Central memory CD8-positive, alpha-beta T cell (primary cell): Measurements from ENCODE around the gene ESRRA.
"Not testable (repeated sequence)": the region's sequence is repeated elsewhere in the genome, so short reads cannot be mapped to it uniquely, and the experiment has no call there.

Source experiments
- ATAC-seq: fragments of 150-1000 bp; cut with Tn5 transposase; replicated peaks from 2 replicates; pipeline ENCODE4 v1.10.0; 2022; ENCODE audit warnings: mild to moderate bottlenecking, moderate FRiP score, moderate number of reproducible peaks; ENCODE audit not compliant: poor library complexity, severe bottlenecking; ENCODE audit errors: extremely low read depth
- DNase-seq, 2 donors: peaks; one replicate each; pipeline ENCODE4 v3.0.0; 2021; ENCODE audit warnings: low spot score in 2 of 2
- H3K27ac Mint-ChIP-seq: one replicate; pipeline ENCODE4 v1.8.0; 2022; ENCODE audit warnings: low read depth, mild to moderate bottlenecking, moderate library complexity, mixed read lengths
- H3K27me3 Mint-ChIP-seq: one replicate; pipeline ENCODE4 v1.8.0; 2022; ENCODE audit warnings: mixed read lengths
- H3K36me3 Mint-ChIP-seq: one replicate; pipeline ENCODE4 v1.8.0; 2022; ENCODE audit warnings: mild to moderate bottlenecking, moderate library complexity, mixed read lengths; ENCODE audit not compliant: insufficient read depth
- H3K4me1 Mint-ChIP-seq: one replicate; pipeline ENCODE4 v1.8.0; 2022; ENCODE audit warnings: mixed read lengths
- H3K4me3 Mint-ChIP-seq: one replicate; pipeline ENCODE4 v1.8.0; 2022; ENCODE audit warnings: mild to moderate bottlenecking, moderate library complexity, mixed read lengths
- H3K9me3 Mint-ChIP-seq: one replicate; pipeline ENCODE4 v1.8.0; 2022; ENCODE audit warnings: mixed read lengths

The ESRRA gene

DNA sequence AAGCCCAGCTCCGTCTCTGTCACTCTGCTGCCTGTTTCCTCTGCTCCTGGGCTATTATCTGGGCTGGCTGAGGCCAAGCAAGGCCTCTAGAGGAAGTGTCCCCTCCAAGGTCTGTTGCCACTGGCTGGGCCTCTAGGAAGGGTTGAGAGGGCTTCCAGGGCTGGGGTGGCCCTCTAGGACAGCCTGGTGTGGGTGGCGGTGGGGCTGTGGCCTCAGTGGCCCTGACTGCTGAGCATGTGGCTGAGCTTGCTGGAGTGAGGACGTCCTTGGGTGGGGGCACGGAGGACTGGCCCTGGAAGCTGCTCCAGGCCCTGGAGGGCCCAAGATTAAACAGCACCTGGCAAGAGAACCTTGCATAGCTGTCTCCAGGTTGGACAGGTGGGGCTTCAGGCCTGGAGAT lies 18.7 kb downstream of the ESRRA start:
- peak overlapping the region; percentile 63 for H3K27ac Mint-ChIP-seq
- H3K9me3 Mint-ChIP-seq, H3K36me3 Mint-ChIP-seq, H3K4me3 Mint-ChIP-seq, ATAC-seq, DNase-seq, H3K27me3 Mint-ChIP-seq: not testable (repeated sequence)
- H3K4me1 Mint-ChIP-seq, result peaks cover 17% of the 10 kb centered on the region

DNA sequence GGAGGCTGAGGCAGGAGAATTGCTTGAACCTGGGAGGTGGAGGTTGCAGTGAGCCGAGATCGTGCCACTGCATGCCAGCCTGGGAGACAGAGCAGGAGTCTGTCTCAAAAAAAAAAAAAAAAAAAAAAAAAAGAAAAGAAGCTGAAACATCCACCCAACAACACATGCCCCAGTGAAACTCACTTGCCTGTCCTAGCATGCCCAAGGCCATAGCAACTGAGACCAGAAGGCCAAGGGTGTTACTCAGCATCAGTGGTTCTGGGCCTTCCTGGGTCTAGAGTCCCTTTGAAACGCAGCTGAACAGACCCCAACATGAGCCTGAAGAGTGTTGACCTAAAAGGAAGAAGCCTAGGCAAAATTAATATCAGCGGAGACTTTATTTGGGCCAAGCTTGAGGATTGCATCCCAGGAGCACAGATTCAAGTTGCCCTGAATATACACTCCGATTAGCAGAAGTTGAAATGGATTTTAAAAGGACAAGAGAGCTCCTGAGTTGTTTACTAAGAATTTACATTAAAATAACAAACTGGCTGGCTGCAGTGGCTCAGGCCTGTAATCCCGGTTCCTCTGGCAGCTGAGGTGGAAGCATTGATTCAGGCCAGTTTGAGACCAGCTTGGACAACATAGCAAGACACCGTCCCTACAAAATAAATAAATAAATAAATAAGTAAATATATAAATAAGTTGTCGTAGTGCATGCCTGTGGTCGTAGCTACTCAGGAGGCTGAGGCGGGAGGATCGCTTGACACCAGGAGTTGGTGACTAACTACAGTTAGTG lies 19.6 kb downstream of the ESRRA start:
- no peak for DNase-seq
- peaks cover 6% of the 10 kb centered on the region for H3K36me3 Mint-ChIP-seq
- H3K27me3 Mint-ChIP-seq, result no peaks in the 10 kb centered on the region
- no peaks in the 10 kb centered on the region for H3K9me3 Mint-ChIP-seq
- no peak overlapping the region for H3K4me3 Mint-ChIP-seq
- peaks cover 12% of the 10 kb centered on the region for H3K4me1 Mint-ChIP-seq
- H3K27ac Mint-ChIP-seq, result no peak overlapping the region
- no peak for ATAC-seq

DNA sequence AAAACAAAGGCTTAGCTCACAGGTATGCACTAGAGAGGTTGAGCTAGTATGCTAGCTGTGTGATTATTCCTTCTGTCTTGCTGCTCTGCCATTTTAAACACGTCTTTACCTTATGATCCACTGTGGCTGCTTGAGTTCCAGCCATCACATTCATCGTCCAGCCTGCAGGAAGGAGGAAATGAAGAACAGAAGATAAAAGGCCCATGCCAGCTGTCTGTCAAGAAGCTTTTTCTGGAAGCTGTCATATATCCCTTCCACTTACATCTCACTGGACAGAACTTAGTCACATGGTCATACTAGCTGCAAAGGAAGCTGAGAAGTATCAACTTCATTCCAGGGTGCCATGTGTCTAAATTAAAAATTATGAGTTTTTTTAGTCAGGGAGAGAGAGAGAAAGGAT lies 22.1 kb downstream of the ESRRA start:
- H3K36me3 Mint-ChIP-seq, result no peaks in the 10 kb centered on the region
- no peaks in the 10 kb centered on the region for H3K9me3 Mint-ChIP-seq
- H3K4me1 Mint-ChIP-seq, result peaks cover 11% of the 10 kb centered on the region
- H3K27me3 Mint-ChIP-seq, result no peaks in the 10 kb centered on the region
- ATAC-seq, result no peak
- no peak overlapping the region for H3K27ac Mint-ChIP-seq
- H3K4me3 Mint-ChIP-seq, result no peak overlapping the region
- DNase-seq, result no peak

DNA sequence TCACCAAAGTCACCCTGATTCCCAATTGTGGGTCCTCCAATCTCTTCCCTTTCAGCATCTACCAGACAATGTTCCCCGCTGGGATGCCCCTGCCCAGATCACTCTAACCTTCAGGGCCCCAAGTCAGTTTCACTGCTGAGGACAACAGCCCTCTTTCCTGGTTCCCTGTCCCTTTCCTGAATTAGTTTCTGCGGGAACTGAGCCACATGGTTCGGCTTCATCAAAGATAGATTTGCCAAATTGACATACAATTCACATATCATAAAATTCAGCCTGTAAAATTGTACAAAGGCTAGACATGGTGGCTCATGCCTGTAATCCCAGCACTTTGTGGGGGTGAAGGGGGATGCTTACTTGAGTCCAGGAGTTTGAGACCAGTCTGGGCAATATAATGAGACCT lies 22.7 kb downstream of the ESRRA start:
- Mint-ChIP-seq H3K36me3 (no peaks in the 10 kb centered on the region), H3K4me3 (no peak overlapping the region), H3K27ac (no peak overlapping the region), H3K27me3 (no peaks in the 10 kb centered on the region), H3K9me3 (no peaks in the 10 kb centered on the region), H3K4me1 (peaks cover 11% of the 10 kb centered on the region)
- DNase-seq, result no peak
- no peak for ATAC-seq

DNA sequence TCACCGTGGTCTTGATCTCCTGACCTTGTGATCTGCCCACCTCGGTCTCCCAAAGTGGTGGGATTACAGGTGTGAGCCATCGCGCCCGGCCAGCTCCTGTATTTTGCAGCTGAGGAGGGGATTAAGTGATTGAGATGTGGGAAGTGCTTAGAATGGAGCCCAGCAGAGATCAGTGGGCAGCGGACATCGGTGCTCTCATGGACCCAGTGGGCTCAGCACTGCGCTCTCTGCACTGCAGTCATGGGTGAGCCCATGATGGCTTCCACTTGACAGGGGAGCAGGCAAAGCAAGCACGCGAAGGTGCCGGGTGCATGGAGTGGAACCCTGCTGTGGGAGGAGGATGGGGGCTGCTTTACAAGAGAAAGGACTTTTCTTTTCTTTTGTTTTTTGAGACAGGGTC lies 25.6 kb downstream of the ESRRA start:
- DNase-seq (no peak), ATAC-seq (no peak)
- Mint-ChIP-seq H3K27ac (no peak overlapping the region), H3K4me1 (peaks cover 11% of the 10 kb centered on the region), H3K36me3 (peaks cover 4% of the 10 kb centered on the region), H3K27me3 (no peaks in the 10 kb centered on the region), H3K9me3 (no peaks in the 10 kb centered on the region), H3K4me3 (no peak overlapping the region)

DNA sequence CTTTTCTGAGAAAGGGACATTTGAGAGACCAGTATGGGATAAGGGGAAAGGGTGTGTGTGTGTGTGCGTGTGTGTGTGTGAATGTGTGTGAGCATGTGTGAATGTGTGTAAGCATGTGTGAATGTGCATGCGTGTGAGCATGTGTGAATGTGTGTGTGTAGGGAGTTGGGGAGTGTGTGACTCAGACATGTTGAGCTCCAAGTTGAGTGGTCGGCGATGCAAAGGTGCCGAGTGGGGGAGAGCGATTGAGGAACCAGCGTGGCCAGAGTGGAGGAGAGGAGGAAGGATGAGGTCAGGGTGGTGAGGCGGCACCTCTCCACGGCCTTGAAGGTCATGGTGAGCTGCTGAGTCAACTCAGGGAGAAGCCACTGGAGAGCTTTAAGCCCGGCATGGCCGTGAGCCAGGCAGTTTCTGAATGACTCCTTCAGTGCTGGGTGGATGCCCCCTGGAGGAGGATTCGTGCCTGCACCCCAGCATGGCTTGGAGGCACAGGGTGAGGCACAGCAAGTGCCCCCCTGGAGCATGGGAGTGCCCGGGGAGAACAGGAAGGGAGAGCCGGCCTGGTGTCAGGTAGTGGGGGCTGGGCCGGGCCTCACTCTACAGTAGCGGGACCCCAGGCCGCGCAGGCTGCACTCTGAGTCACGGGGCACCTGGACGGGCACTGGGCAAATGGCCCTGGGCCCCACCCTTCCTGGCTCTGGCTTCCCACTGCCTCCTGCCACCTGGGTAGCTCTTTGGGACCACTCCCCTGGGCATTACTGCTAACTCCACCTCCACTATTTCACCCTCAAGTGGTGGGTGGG lies 26.4 kb downstream of the ESRRA start:
- Mint-ChIP-seq H3K27me3 (no peaks in the 10 kb centered on the region), H3K27ac (peak overlapping the region; percentile 20), H3K4me1 (peaks cover 11% of the 10 kb centered on the region), H3K4me3 (peak overlapping the region; percentile 19), H3K36me3 (peaks cover 4% of the 10 kb centered on the region), H3K9me3 (no peaks in the 10 kb centered on the region)
- ATAC-seq, result peak; percentile 89
- peak; percentile 55 to 70 for DNase-seq

DNA sequence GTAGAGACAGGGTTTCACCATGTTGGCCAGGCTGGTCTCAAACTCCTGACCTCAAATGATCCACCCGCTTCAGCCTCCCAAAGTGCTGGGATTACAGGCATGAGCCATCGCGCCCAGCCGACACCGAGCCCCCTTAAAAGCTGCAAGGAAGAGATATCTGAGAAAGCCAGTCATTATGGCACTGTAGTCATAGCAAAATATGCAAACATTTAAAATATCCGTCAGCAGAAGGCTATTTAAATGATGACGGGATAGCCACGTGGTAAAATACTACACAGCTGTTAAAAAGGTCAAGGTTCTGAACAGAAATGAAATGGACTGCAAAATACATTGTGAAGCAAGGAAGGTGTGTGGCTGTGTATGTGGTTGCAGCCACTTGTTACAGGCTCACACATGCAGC lies 28.2 kb downstream of the ESRRA start:
- no peak overlapping the region for H3K27ac Mint-ChIP-seq
- peaks cover 8% of the 10 kb centered on the region for H3K36me3 Mint-ChIP-seq
- peaks cover 11% of the 10 kb centered on the region for H3K4me1 Mint-ChIP-seq
- ATAC-seq (no peak), DNase-seq (no peak)
- H3K4me3 Mint-ChIP-seq, result no peak overlapping the region
- H3K9me3 Mint-ChIP-seq, result no peaks in the 10 kb centered on the region
- H3K27me3 Mint-ChIP-seq, result no peaks in the 10 kb centered on the region

DNA sequence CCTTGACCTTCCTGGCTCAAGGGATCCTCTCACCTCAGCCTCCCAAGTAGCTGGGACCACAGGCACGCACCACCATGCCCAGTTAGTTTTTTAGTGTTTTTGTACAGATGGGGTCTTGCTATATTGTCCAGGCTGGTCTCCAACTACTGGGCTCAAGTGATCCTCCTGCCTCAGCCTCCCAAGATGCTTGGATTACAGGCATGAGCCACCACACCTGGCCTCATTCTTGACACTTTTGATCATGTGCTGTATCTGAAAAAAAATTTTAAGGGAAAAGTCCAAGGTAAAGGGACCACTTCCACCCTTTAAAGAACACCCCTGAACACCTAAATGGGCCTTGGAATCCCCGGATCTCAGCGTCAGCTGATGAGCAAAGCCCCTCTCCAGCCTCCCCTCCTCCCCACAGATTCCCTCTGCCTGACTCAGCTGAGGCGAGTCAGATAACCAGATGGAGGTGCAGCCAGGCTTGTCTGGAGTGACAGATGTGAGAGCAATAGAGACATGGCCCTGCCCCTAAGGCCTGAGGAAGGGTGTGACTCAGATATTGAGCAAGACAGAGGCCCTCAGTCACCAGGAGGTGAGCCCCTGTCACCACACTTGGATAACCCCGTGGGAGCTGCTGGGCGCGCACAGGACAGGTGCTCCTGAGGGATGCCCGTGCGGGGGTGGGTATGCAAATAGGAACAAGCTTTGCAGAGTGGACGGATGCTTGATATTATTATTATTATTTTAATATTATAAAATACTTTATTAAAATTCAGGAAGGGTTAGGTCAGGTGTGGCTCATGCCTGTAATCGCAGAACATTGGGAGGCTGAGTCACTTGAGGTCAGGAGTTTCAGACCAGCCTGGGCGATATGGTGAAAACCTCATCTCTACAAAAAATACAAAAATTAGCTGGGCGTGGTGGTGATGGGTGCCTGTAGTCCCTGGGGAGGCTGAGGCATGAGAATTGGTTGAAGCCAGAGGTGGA lies 29.7 kb downstream of the ESRRA start:
- Mint-ChIP-seq H3K27me3 (no peaks in the 10 kb centered on the region), H3K4me1 (peaks cover 21% of the 10 kb centered on the region), H3K4me3 (no peak overlapping the region), H3K27ac (no peak overlapping the region), H3K36me3 (peaks cover 12% of the 10 kb centered on the region), H3K9me3 (no peaks in the 10 kb centered on the region)
- ATAC-seq (no peak), DNase-seq (no peak)

DNA sequence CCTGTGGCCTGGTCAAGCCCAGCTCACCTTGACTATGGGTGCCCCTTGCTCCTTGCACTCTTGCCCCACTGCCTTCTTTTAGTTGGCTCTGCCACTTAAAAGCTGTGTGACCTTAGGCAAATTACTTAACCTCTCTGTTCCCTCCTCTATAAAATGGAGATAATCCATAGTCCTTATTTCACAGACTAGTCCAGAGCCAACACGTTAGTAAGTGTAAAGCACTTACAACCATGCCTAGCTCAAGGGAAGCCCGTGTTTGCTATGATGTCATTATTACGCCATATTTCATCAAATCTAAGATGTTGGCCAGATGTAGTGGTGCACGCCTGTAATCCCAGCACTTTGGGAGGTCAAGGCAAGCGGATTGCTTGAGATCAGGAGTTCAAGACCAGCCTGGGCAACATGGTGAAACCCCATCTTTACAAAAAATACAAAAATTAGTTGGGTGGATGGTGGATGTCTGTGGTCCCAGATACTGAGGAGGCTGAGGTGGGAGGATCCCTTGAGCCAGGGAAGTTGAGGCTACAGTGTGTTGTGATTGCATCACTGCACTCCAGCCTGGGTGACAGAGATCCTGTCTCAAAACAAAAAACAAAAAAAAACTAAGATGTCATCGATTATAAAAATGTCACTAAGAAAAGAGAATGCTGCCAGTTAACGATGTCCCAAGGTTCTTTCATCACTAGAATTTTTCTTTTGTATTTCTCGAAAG lies 32.4 kb downstream of the ESRRA start:
- Mint-ChIP-seq H3K4me3 (no peak overlapping the region), H3K4me1 (peaks cover 30% of the 10 kb centered on the region), H3K36me3 (peaks cover 14% of the 10 kb centered on the region), H3K27me3 (no peaks in the 10 kb centered on the region), H3K27ac (peak overlapping the region; percentile 94), H3K9me3 (no peaks in the 10 kb centered on the region)
- no peak for ATAC-seq
- no peak for DNase-seq

DNA sequence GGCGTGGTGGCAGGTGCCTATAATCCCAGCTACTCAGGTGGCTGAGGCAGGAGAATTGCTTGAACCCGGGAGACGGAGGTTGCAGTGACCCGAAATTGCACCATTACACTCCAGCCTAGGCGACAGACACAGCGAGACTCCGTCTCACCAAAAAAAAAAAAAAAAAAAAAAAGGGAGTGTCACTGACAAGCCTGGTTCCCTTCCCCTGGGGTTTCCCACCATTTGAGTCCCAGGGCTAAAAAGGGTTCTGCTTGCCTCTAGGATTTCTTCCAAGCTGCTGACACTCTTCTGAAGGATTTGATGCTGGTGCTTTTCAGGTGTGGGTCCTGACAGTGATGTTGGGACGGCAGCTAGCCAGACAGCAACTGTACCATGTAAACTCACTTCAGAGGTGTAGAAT lies 33.4 kb downstream of the ESRRA start:
- H3K27ac Mint-ChIP-seq, result peak overlapping the region; percentile 94
- no peaks in the 10 kb centered on the region for H3K9me3 Mint-ChIP-seq
- H3K4me1 Mint-ChIP-seq, result peaks cover 30% of the 10 kb centered on the region
- H3K36me3 Mint-ChIP-seq, result peaks cover 16% of the 10 kb centered on the region
- ATAC-seq (no peak), DNase-seq (no peak)
- no peaks in the 10 kb centered on the region for H3K27me3 Mint-ChIP-seq
- peak overlapping the region; percentile 87 for H3K4me3 Mint-ChIP-seq

DNA sequence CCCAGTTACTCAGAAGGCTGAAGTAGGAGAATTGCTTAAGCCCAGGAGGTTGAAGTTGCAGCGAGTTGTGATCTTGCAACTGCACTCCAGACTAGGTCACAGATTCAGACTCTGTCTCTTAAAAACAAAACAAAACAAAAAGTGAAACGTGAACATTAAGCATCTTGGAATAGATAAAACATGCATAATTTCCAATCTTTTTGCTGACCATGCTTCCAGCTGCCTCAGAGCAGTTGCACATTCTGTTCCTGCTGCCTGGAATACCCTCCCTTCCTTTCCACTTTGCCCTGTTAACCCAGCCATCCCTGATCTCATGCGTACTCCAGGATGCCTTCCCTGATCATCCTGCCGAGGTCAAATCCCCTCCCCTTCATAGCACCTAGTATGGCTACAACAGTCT lies 34.0 kb downstream of the ESRRA start:
- Mint-ChIP-seq H3K4me1 (peaks cover 30% of the 10 kb centered on the region), H3K9me3 (no peaks in the 10 kb centered on the region)

More for the DNA sequence above, 34.0 kb downstream of the ESRRA start:
- no peak for ATAC-seq
- H3K36me3 Mint-ChIP-seq, result peaks cover 16% of the 10 kb centered on the region
- peak overlapping the region; percentile 87 for H3K4me3 Mint-ChIP-seq
- DNase-seq, result no peak
- peak overlapping the region; percentile 94 for H3K27ac Mint-ChIP-seq
- H3K27me3 Mint-ChIP-seq, result no peaks in the 10 kb centered on the region
